T-helper 2 cell (primary cell): ENCODE data around the gene NTM.

Experiments
- DNase-seq, 5 experiments: peaks; one replicate each; pipeline versions ENCODE4 v3.0.0 to v3.0.0-alpha.2; 2012 to 2022

NTM gene

DNA sequence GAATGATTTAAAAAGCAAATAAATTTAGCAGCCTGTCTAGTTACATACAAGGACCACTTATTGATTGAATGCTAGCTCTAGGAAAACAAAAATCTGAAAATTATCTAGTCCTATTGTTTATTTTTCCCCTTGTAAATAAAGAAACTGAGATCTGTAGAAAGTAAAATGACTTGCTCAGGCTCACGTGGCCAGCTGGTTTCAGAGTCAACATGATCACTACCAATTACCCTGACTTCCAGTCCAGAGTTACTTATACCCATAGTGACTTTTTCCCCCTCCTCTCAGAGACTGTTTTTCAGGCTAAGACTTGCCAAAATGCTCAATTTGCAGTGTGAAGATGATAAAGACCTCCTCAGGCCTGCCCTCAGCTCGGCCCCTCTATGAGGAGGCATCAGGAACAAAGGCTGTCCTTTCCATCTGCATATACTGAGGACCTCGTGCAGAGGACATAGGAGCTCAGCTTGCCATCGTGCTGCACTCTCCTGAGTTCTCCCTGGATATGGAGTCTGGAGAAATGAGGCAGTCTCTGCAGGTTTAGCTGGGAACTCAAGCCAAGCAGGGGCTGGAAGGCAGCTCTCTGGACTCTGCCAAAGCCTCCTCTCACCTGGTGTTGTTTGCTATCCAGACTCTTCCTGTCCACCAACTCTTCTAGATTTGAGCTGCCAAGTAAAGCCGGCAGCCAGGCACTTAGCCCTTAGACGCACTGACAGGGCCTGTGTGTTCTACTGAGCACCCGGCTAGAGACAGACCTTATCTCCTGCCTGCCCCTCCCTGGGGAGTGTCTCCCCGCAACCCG is 883.3 kb downstream of the NTM start:
- DNase-seq: no peak

DNA sequence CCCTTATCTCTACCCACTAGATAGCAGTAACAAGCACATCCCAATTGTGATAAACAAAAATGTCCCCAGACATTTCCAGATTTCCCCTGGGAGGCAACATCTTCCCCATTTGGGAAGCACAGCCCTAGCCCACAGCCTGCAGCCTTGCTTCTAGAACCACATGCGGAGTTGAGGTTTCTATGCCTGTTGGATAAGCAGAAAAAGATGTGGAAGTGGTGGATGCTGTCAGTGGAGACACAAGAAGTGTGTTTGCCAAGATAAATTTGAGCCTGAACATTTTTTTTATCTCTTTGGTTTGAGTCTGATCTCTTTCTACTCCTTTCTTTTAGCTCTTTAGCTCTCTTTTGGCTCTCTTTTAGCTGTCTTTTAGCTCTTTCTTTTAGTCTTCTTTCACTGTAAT is 884.5 kb downstream of the NTM start:
- no peak for DNase-seq

DNA sequence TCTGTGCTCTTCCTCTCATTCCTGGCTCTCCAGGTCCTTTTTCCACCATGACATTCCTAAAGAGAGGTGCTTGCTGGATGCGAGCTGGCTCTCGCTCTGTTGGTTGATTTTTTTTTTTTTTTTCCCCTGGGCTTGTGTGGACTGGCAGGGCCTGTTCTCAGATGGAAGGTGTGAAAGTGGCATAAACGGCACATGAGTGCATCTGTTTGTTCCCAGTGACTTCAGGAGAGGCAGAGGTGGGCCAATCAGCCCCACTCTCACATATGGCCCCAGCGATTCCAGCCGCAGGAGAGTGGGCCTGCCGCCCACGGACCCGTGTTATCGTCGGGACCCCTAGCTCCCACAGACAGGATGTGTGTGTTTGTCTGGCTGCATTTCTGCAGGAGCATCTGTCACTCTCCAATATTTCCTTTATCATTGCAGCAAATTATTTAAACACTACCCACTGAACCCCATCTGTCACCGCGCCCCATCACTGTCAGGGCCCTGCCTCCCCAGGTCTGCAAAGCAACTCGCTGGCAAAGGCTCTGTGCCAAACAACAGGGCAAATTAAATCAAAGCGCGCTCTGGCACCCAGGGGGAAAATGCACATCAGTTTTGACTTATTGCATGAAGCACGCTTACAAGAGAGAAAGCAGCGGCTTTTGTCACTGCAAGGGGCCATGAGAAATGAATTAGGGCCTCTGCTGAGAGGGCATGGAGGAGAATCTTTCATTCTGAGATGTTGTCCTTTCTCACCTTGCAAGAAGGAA is 886.3 kb downstream of the NTM start:
- DNase-seq: no peak

GRCh38 chr11:132257871-132258270 is 887.5 kb downstream of the NTM start:
- DNase-seq: no peak

DNA sequence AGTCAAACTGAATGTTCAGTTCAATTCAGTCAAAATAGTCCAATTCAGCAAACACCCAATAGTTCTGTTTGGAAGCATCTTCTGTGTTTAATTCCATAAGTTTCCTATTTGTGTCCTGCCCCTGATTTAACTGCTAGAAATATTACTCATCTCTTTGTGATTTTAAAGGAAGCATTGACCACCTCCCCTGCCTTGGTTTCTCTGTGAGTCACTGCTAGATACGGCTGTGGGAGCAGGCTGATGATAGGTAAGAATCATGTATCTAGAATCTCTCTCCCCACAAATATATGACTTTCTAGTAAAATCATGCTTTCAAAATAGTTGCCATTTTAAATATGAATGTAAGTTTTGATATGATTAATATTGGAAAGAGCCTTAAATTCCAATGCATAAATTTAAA is 888.5 kb downstream of the NTM start:
- DNase-seq: no peak

DNA sequence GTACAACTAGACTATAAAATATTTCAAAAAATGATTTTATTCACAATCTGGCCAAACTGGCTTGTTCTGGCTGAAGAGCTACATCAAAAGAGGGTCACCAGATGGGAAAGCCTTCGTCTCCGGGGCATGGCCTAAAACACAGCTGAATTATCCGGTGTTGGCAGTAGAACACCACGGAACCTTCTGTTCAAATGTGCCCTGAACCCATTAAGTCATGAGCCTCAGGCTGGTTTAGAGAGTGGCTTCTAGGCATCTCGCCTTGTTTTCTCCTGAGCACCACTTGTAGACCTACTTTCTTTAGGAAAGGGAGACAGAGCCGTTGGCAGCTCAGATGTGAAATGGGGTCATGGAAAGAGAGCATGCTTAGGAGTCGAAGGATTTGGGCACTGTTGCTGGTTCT is 890.2 kb downstream of the NTM start:
- no peak for DNase-seq

DNA sequence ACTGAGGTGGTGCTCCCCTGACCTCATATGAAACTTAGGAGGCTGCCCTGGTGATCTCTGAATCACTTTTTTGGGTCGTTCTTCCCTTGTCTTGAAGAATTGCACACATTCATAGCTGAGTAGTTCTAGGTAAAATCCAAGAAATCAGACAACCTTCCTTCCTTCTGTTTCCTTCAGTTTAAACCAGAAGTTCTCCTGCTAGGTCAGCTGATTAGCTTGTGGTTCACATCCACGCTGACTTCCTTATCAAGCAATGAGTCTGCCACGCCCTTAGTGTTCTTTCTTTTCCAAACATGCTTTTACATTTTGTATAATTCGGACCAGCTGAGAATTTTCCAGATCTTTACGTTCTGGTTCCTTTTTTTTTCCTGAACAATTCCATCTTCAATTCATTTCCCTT is 892.8 kb downstream of the NTM start:
- no peak for DNase-seq

DNA sequence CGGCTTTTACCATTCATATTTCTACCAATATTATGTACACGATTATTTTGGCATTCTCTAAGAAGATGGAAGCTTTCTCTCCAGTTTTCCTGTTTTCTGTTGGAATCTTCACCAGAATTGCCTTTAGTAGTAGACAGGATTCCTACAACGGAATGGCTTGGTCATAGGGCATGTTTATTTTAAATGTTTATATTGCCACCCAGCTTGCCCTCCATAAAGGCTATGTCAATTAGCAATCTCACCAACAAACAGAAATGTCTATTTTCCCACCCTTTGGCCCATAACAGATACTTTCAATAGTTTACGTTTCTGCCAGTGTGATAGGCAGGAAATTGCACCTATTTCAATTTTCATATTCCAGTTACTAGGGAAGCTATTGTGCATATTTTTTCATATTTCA is 893.5 kb downstream of the NTM start:
- no peak for DNase-seq

DNA sequence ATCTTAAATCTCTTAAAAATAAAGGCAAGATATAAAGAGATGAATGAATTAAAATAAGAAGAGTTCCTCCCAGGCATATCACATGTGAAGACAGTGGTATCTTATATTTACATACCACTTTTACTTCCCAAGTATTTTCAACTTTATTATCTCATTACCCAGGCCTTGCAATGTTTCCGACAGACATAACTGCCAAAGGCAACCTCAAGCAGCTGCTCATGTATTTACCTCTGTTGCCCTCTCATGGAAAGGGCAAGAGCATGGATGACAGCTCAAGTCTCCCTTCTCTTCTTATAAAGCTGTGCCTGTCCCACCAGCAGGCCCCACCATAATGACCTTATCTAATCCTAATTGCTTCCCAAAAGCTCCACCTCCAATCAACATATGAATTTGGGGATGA is 894.2 kb downstream of the NTM start:
- no peak for DNase-seq

DNA sequence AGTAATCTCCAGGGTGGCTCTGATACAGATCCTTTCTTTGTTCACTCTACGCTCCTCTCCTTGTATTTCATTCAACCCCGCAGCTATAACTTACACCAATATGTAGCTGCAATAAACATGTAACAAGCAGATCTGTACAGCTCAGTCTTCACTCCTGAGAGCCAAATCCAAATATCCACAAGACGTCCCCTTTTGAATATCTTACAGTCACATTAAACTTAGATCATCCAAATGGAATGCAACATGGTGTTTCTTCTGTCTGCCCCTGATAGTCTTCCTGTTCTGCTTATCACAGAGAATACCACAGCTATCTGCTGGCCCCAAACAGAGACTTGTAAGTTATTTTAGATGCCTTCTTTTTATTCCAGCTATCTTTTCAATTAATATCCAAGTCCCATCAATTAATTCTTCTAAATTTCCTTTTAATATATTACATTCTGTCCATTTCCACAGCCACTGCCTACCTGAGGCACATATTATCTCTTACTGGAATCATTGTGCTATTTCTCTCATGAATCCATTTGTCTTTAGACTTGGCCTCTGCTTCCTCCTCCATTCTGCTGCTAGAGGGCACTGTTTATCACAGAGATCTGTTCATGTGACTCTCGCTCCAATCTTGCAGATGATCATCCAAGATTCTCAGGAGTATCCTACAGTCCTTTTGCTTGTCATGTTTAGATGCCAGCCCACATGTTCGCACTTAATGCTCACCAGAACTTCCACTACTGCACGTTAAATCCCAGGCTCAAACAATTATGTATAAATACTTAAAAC is 908.6 kb downstream of the NTM start:
- DNase-seq: peak in 1 of 5 experiments; percentile 65

GRCh38 chr11:132284048-132284447 is 913.6 kb downstream of the NTM start:
- DNase-seq: no peak

GRCh38 chr11:132284611-132285010 is 914.2 kb downstream of the NTM start:
- DNase-seq: no peak

DNA sequence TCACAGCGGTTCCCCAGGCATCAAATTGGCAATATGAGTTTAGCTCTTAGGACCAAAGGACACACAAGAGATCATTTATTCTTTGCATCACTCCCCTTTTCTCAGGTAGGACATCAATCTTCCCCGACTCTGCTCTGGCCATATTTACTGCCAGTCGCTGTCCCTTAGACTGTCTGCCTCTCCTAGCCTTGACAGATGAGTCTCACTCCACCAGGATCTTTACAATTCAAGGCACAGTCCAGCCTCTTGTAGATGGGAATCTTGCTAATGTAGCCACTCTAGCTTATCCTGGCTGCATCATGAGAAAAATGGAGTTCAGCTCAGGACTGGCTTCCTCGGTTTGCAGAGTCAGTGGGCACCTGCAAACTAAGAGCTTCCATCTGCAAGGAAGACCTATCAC is 915.2 kb downstream of the NTM start:
- no peak for DNase-seq

DNA sequence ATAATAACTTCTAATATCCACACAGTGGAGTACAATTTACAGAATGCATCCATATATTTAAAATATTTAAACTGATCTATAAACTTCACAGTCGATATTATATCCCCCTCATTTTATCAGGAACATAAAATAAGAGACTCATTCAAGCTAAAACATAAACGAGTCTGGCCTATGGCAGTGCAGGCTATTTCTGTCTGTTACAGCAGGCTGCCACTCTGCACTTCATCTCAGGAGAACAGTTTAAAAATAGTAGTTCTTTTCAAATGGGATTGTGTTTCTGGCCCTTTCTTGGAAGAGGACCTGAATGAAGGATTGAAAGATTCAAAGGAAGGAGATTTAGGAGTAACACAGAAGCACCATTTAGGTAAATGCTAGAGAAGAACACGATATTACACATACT is 915.7 kb downstream of the NTM start:
- no peak for DNase-seq

GRCh38 chr11:132288036-132288435 is 917.6 kb downstream of the NTM start:
- DNase-seq: no peak

- peak in 1 of 5 experiments; percentile 51 for DNase-seq
Observed at GRCh38 chr11:132289590-132290256, 919.3 kb downstream of the NTM start.

DNA sequence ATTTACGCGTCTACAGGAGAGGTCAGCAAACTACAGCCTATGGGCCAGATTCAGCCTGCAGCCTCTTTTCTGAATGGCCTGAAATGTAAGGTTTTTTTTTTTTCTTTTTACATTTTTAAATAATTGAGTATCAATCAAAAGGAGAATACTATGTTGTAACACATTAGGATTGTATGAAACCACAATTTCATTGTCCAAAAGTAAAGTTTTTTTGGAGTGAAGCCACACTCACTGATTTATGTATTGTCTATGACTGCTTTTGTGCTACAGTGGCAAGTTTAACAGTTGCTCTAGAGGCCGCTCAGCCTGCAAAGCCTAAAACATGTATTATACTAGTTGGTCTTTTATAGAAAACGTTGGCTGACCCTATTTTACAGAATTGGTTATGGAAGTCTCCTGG is 923.2 kb downstream of the NTM start:
- no peak for DNase-seq

DNA sequence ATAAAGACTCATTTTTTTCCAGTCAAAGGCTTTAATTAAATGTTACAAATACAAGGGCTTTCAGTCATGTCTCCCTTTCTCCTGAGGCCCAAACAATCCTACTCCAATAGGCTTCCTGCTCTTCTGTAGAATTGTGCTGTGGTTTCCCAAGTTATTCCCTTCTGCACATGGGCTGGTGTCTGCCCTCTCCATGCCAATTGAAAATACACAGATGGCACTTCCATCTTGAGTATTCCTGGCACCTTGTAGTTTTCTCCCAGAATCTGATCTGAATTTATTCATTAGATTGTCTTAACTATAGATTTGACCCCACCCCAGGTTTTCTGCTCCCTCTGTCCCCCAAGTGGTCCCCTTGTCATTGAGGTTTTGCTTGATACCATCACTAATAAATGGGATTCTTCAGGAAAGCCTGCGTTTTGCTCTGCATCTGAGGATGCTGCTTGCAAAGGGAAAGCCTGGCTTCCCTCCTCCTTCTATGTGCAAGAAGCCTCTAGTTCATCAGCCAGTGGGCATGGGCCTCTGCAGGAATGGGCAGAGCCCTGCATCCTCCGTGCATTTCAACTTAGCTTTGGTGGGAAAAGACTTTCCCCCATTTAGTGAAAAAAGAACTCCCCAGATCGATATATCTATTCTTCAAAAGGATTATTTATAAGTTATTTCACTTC is 926.7 kb downstream of the NTM start:
- DNase-seq: no peak

DNA sequence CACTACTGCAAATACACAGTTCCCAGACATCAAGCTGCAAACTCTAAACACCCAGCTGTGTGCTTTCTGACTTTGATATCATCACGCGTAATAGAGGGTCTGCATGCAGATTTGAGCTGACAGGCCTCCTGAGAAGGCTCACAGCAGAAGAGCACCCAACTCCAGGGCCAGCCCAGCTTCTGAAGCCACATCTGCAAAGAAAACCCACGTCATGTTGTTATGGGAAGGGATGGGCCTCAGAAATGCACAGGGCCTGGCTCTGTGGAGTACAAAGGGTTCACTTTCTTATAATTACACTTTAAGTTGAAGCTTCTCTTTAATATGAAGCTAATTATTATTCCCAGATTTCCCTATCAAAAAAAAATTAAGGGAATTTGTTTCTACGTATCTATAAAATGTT is 927.9 kb downstream of the NTM start:
- no peak for DNase-seq

DNA sequence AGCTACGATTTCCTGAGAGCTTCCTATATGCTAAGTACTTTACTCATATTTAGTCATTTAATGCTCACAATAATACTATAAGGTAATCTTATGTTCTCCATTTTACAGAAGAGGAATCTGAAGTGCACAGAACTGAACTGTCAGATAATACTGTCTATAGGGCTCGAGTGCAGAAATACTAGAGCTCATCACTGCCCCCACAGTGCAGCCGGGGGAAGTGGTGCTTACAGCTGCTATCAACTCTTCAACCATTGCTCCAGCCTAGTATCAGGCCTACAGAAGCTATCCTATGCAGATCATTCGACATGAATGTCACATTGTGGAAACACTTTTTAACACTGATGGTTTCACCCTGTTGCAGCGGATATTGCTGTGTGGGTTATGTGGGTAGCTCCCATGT is 929.9 kb downstream of the NTM start:
- peak in 1 of 5 experiments; percentile 32 for DNase-seq

DNA sequence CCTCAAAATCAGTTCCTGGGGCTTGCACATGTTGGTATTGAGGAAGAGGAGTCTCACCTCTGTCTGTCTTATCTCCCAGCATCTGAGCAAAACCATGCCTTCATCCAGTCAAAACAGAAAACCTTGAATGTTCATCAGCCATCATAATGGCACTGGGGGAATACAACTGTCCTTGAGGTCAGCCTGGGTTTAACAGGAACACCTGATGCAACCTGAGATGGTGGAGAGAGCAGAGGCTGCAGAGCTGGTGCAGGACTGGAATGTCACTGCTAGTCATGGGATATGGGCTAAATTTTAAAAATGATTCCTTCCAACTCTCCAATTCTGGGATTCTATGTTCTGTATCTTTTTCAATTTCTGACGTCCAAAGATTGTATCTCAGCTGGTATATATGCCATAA is 931.0 kb downstream of the NTM start:
- peak in 1 of 5 experiments; percentile 45 for DNase-seq

- DNase-seq: no peak
Observed at GRCh38 chr11:132301900-132302299, 931.5 kb downstream of the NTM start.
